Measurements from ENCODE around the gene ABCC1.

GRCh38 chr16:15925631-15926030 is 23.8 kb upstream of the ABCC1 start:
- TF ChIP-seq ZNF274 (IDR thresholded peaks at IDR 0.05; ENCODE audit: low read depth, low read length) = no peak
- TF ChIP-seq YY1 (IDR thresholded peaks at IDR 0.05; ENCODE audit: insufficient read depth, insufficient read length) = no peak
- no peak for TF ChIP-seq SUZ12 (IDR thresholded peaks at IDR 0.05; ENCODE audit: extremely low read depth, insufficient read depth, insufficient read length)

Data from NT2/D1 (cell line).